ENCODE data around the gene KCNS3. TPM values are rescaled to one million over a fixed set of nuclear protein-coding genes. Genes with fewer than 3 reads are reported as not detected.

KCNS3 gene
- total RNA-seq (not detected), polyA plus RNA-seq (not detected)

DNA sequence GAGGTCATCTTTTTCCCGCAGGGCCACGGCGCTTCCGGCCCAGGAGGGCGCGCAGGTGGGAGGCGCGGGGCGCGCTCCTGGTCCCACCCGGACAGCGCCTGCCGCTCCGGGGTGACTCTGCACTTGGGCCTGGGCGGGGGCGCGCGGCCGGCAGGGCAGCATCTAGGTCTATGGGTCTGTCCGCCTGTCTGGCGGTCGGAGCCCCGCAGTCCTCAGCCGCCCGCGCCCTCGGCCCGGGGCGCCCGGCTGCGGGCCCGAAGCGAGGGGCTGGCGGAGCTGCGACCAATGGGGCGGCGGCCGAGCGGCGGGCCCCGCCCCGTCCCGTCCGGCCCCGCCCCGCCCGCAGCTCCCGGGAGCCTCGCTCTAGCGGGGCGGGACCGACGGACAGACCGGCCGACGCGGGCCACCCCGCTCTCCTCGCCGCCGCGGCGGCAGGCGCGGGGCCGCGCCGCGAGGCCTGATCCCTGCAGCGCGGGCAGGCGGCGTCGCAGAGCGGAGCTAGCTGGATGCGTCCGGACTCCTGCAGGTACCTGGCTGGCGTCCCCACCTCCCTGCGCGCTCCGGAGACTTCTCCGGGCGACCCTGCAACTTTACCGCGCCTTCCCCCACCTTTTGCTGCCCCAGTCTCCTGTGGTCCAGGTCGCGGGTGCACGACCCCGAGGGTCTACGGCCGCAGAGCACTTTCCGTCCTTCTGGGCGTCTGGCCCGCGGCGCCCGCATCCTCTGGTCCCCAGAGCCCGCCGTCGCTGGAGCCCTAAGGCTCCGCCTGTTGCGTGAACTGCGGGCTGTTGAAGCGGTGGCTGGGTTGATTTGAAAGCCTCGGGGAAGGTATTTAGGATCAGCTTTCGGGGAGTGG, at the start of gene KCNS3:
TSS of gene KCNS3 (plus strand) at position 387 of the 856 bp plus-strand sequence. CDS start 52,342 bp downstream, outside the sequence.
- Histone ChIP-seq H3K4me3 (ENCODE audit: low read depth, low read length) (no peak within 1 kb of the TSS), H3K27me3 (ENCODE audit: control insufficient read depth, insufficient read depth, low read length) (peaks cover 30% of the 10 kb centered on the region)
- DNase-seq: peak in 1 of 3 donors; percentile 15

GRCh38 chr2:17830053-17831034, 48.1 kb upstream of the KCNS3 start:
- H3K4me1 ChIP-seq (ENCODE audit: control insufficient read depth, insufficient read depth, low read length, poor library complexity, severe bottlenecking): peaks cover 6% of the 10 kb centered on the region
- Mint-ChIP-seq H3K4me3 (no peak overlapping the region), H3K36me3 (no peaks in the 10 kb centered on the region), H3K27ac (no peak overlapping the region), H3K27me3 (peaks cover 46% of the 10 kb centered on the region), H3K4me1 (peaks cover 0 to 7% (median 6%) of the 10 kb centered on the region in 4 donors), H3K9me3 (peaks cover 0 to 2% (median 0%) of the 10 kb centered on the region in 7 donors)
- H3K27me3 ChIP-seq (ENCODE audit: control insufficient read depth, insufficient read depth, low read length): peaks cover 4% of the 10 kb centered on the region
- no peak overlapping the region for H3K27ac ChIP-seq (ENCODE audit: insufficient read depth, low read length, poor library complexity, severe bottlenecking)
- DNase-seq (peak in 2 of 3 donors; percentile 20 to 59), ATAC-seq (ENCODE audit: low read depth in 2 of 2) (peak; percentile 25 to 57)
- no peaks in the 10 kb centered on the region for H3K36me3 ChIP-seq (ENCODE audit: control insufficient read depth, insufficient read depth, low read length)
- no peaks in the 10 kb centered on the region for H3K9me3 ChIP-seq (ENCODE audit: control insufficient read depth in 2 of 2, low read length in 2 of 2)
- H3K4me3 ChIP-seq (ENCODE audit: low read depth, low read length): no peak overlapping the region

More for the DNA sequence above, at the start of gene KCNS3:
- H3K9me3 ChIP-seq (ENCODE audit: control insufficient read depth in 2 of 2, low read length in 2 of 2): no peaks in the 10 kb centered on the region
- H3K4me1 ChIP-seq (ENCODE audit: control insufficient read depth, insufficient read depth, low read length, poor library complexity, severe bottlenecking): peaks cover 18% of the 10 kb centered on the region
- Mint-ChIP-seq H3K36me3 (no peaks in the 10 kb centered on the region), H3K27me3 (peaks cover 88% of the 10 kb centered on the region), H3K9me3 (peaks cover 0 to 3% (median 0%) of the 10 kb centered on the region in 7 donors), H3K27ac (no peak within 1 kb of the TSS), H3K4me1 (peaks cover 0 to 28% (median 7%) of the 10 kb centered on the region in 4 donors), H3K4me3 (peak within 1 kb of the TSS; percentile 12 to 75 (median 51))
- no peaks in the 10 kb centered on the region for H3K36me3 ChIP-seq (ENCODE audit: control insufficient read depth, insufficient read depth, low read length)
- no peak within 1 kb of the TSS for H3K27ac ChIP-seq (ENCODE audit: insufficient read depth, low read length, poor library complexity, severe bottlenecking)
- peak; percentile 47 to 50 for ATAC-seq (ENCODE audit: low read depth in 2 of 2)

DNA sequence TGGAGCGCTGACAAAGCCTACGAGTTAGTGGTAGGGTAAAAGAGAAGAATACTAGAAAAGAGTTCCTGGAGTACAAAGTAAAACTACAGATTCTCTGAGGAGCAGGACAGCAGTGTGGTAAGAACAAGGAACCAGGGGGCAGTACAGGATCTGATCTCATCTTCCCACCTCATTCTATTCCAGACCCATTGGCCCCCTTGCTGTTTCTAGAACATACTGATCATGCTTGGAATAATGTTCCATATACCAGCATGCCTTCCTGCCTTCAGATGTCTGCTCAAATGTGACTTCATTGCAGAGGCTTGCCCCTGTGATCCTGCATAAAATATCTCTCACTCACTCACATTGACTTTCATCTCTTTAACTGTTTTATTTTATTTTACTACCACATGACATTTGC, 43.0 kb upstream of the KCNS3 start:
- no peaks in the 10 kb centered on the region for H3K9me3 Mint-ChIP-seq
- peaks cover 27% of the 10 kb centered on the region for H3K27me3 Mint-ChIP-seq
- no peak for DNase-seq
- peaks cover 0 to 7% (median 4%) of the 10 kb centered on the region in 4 donors for H3K4me1 Mint-ChIP-seq
- H3K27ac Mint-ChIP-seq: no peak overlapping the region
- no peak overlapping the region for H3K4me3 Mint-ChIP-seq
- Histone ChIP-seq H3K27me3 (ENCODE audit: control insufficient read depth, insufficient read depth, low read length) (peaks cover 5% of the 10 kb centered on the region), H3K4me3 (ENCODE audit: low read depth, low read length) (no peak overlapping the region), H3K4me1 (ENCODE audit: control insufficient read depth, insufficient read depth, low read length, poor library complexity, severe bottlenecking) (peaks cover 3% of the 10 kb centered on the region), H3K27ac (ENCODE audit: insufficient read depth, low read length, poor library complexity, severe bottlenecking) (no peak overlapping the region), H3K36me3 (ENCODE audit: control insufficient read depth, insufficient read depth, low read length) (no peaks in the 10 kb centered on the region), H3K9me3 (ENCODE audit: control insufficient read depth in 2 of 2, low read length in 2 of 2) (no peaks in the 10 kb centered on the region)
- H3K36me3 Mint-ChIP-seq: no peaks in the 10 kb centered on the region
- no peak for ATAC-seq (ENCODE audit: low read depth in 2 of 2)

DNA sequence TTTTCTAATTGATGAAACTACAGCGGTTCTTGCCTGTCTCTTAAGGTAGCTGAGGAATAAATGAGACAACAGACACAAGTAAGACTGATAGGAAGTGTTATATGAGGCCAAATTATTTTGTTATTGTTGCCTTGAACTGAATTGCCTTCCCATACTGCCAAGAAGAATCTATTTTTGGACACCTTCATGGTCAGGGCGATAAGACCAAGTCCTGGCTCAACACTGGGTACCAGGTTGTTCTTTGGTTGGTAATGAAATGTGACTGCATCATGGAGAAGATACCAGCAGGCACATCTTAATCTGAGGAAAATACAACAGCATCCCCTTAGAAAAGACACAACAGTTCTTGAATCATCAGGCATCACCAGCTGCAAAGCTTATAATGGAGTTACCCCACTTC, 38.5 kb upstream of the KCNS3 start:
- peaks cover 2% of the 10 kb centered on the region for H3K27me3 ChIP-seq (ENCODE audit: control insufficient read depth, insufficient read depth, low read length)
- H3K9me3 ChIP-seq (ENCODE audit: control insufficient read depth in 2 of 2, low read length in 2 of 2): no peaks in the 10 kb centered on the region
- no peak for ATAC-seq (ENCODE audit: low read depth in 2 of 2)
- Mint-ChIP-seq H3K4me1 (no peaks in the 10 kb centered on the region), H3K27ac (no peak overlapping the region), H3K36me3 (no peaks in the 10 kb centered on the region), H3K27me3 (peaks cover 9% of the 10 kb centered on the region), H3K9me3 (no peaks in the 10 kb centered on the region), H3K4me3 (no peak overlapping the region)
- H3K27ac ChIP-seq (ENCODE audit: insufficient read depth, low read length, poor library complexity, severe bottlenecking): no peak overlapping the region
- H3K4me1 ChIP-seq (ENCODE audit: control insufficient read depth, insufficient read depth, low read length, poor library complexity, severe bottlenecking): no peaks in the 10 kb centered on the region
- no peak overlapping the region for H3K4me3 ChIP-seq (ENCODE audit: low read depth, low read length)
- H3K36me3 ChIP-seq (ENCODE audit: control insufficient read depth, insufficient read depth, low read length): no peaks in the 10 kb centered on the region
- DNase-seq: no peak

DNA sequence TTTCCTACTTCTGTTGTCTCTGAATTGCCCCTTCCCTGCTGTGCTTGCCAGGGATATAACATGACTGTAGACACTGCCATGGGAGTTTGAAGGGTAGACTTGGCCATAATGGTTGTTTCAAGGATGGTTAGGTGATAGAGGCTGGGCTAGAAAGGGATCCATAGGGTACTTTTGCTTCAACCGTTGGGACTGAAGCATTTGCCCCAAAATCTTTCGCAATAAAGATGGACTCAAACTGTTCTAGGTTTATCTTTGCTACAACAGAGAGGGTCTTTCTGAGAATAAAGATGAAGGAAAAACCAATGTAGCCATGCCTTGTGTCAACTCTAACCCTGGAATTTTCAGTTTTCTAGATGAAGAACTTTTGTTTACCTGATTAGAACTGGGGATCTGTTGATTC, 35.0 kb upstream of the KCNS3 start:
- Mint-ChIP-seq H3K9me3 (no peaks in the 10 kb centered on the region), H3K27ac (no peak overlapping the region), H3K36me3 (no peaks in the 10 kb centered on the region), H3K27me3 (no peaks in the 10 kb centered on the region), H3K4me1 (no peaks in the 10 kb centered on the region), H3K4me3 (no peak overlapping the region)
- peaks cover 2% of the 10 kb centered on the region for H3K27me3 ChIP-seq (ENCODE audit: control insufficient read depth, insufficient read depth, low read length)
- no peaks in the 10 kb centered on the region for H3K36me3 ChIP-seq (ENCODE audit: control insufficient read depth, insufficient read depth, low read length)
- H3K4me3 ChIP-seq (ENCODE audit: low read depth, low read length): no peak overlapping the region
- no peaks in the 10 kb centered on the region for H3K4me1 ChIP-seq (ENCODE audit: control insufficient read depth, insufficient read depth, low read length, poor library complexity, severe bottlenecking)
- ATAC-seq (ENCODE audit: low read depth in 2 of 2) (no peak), DNase-seq (no peak)
- H3K27ac ChIP-seq (ENCODE audit: insufficient read depth, low read length, poor library complexity, severe bottlenecking): no peak overlapping the region
- no peaks in the 10 kb centered on the region for H3K9me3 ChIP-seq (ENCODE audit: control insufficient read depth in 2 of 2, low read length in 2 of 2)

DNA sequence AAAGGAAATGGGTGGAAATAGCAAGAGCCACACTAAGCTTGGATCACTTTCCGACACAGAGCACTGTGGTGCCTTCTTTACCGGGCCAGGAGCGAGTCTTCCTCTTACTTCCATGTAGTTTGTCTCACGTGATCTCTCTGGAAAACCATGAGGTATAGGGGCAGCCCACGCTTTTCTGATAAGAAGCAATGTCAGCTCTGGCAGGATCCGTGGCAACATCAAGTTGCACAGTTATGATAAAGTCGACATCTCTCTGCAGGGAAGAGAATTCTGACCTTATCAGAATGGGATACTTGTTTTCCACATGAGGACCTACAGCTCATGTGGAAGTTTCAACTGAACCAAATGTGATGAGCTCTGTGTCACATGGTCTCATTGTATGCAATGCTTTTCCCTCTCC, 32.7 kb upstream of the KCNS3 start:
- H3K9me3 Mint-ChIP-seq: no peaks in the 10 kb centered on the region
- no peak overlapping the region for H3K4me3 ChIP-seq (ENCODE audit: low read depth, low read length)
- H3K27me3 Mint-ChIP-seq: no peaks in the 10 kb centered on the region
- ATAC-seq (ENCODE audit: low read depth in 2 of 2) (no peak), DNase-seq (no peak)
- no peak overlapping the region for H3K27ac ChIP-seq (ENCODE audit: insufficient read depth, low read length, poor library complexity, severe bottlenecking)
- H3K4me1 Mint-ChIP-seq: no peaks in the 10 kb centered on the region
- H3K9me3 ChIP-seq (ENCODE audit: control insufficient read depth in 2 of 2, low read length in 2 of 2): no peaks in the 10 kb centered on the region
- no peaks in the 10 kb centered on the region for H3K36me3 Mint-ChIP-seq
- no peaks in the 10 kb centered on the region for H3K36me3 ChIP-seq (ENCODE audit: control insufficient read depth, insufficient read depth, low read length)
- no peaks in the 10 kb centered on the region for H3K4me1 ChIP-seq (ENCODE audit: control insufficient read depth, insufficient read depth, low read length, poor library complexity, severe bottlenecking)
- no peaks in the 10 kb centered on the region for H3K27me3 ChIP-seq (ENCODE audit: control insufficient read depth, insufficient read depth, low read length)
- H3K27ac Mint-ChIP-seq: no peak overlapping the region
- peak overlapping the region in 1 of 4 donors; percentile 56 for H3K4me3 Mint-ChIP-seq

GRCh38 chr2:17846676-17847075, 31.8 kb upstream of the KCNS3 start:
- no peaks in the 10 kb centered on the region for H3K27me3 Mint-ChIP-seq
- DNase-seq (no peak), ATAC-seq (ENCODE audit: low read depth in 2 of 2) (no peak)
- H3K4me3 ChIP-seq (ENCODE audit: low read depth, low read length): no peak overlapping the region
- no peaks in the 10 kb centered on the region for H3K9me3 ChIP-seq (ENCODE audit: control insufficient read depth in 2 of 2, low read length in 2 of 2)
- H3K4me1 Mint-ChIP-seq: no peaks in the 10 kb centered on the region
- H3K36me3 ChIP-seq (ENCODE audit: control insufficient read depth, insufficient read depth, low read length): no peaks in the 10 kb centered on the region
- H3K4me1 ChIP-seq (ENCODE audit: control insufficient read depth, insufficient read depth, low read length, poor library complexity, severe bottlenecking): no peaks in the 10 kb centered on the region
- H3K27ac ChIP-seq (ENCODE audit: insufficient read depth, low read length, poor library complexity, severe bottlenecking): no peak overlapping the region
- H3K36me3 Mint-ChIP-seq: no peaks in the 10 kb centered on the region
- H3K27me3 ChIP-seq (ENCODE audit: control insufficient read depth, insufficient read depth, low read length): no peaks in the 10 kb centered on the region
- no peak overlapping the region for H3K27ac Mint-ChIP-seq
- H3K4me3 Mint-ChIP-seq: no peak overlapping the region
- no peaks in the 10 kb centered on the region for H3K9me3 Mint-ChIP-seq

Measured in CD4-positive, CD25-positive, alpha-beta regulatory T cell (primary cell).